DLD1 (cell line): ENCODE data around the gene SPTBN1.

ENCODE experiments used
- in situ Hi-C: cut with HindIII; loops from 2 replicates; pipeline ENCODE4 v1.10.0; 2017; ENCODE audit warnings: low sequenced_read_pairs

Gene SPTBN1

GRCh38 chr2:54667266-54667639, 211.1 kb downstream of the SPTBN1 start:
- in situ Hi-C loops: no loop called here

- in situ Hi-C loops: no loop called here
These were observed 211.9 kb downstream of the SPTBN1 start for GRCh38 chr2:54667726-54668650.

GRCh38 chr2:54668711-54669110, 212.6 kb downstream of the SPTBN1 start:
- in situ Hi-C loops: no loop called here

GRCh38 chr2:54669677-54670484, 213.8 kb downstream of the SPTBN1 start:
- in situ Hi-C loops: no loop called here

- in situ Hi-C loops: no loop called here
These were observed 214.4 kb downstream of the SPTBN1 start for GRCh38 chr2:54670485-54671009.

- in situ Hi-C loops: no loop called here
These were observed 214.9 kb downstream of the SPTBN1 start for GRCh38 chr2:54671010-54671409.

GRCh38 chr2:54671875-54672589, 215.9 kb downstream of the SPTBN1 start:
- in situ Hi-C loops: no loop called here

GRCh38 chr2:54672590-54673456, 216.7 kb downstream of the SPTBN1 start:
- in situ Hi-C loops: no loop called here

GRCh38 chr2:54673501-54673998, 217.4 kb downstream of the SPTBN1 start:
- in situ Hi-C loops: no loop called here

GRCh38 chr2:54675281-54675680, 219.2 kb downstream of the SPTBN1 start:
- in situ Hi-C loops: no loop called here

- in situ Hi-C loops: no loop called here
These were observed 219.6 kb downstream of the SPTBN1 start for GRCh38 chr2:54675738-54676137.

GRCh38 chr2:54676656-54677055, 220.5 kb downstream of the SPTBN1 start:
- in situ Hi-C loops: no loop called here

- in situ Hi-C loops: no loop called here
These were observed 221.5 kb downstream of the SPTBN1 start for GRCh38 chr2:54677476-54678265.

- in situ Hi-C loops: no loop called here
These were observed 222.6 kb downstream of the SPTBN1 start for GRCh38 chr2:54678719-54679118.

- in situ Hi-C loops: no loop called here
These were observed 224.4 kb downstream of the SPTBN1 start for GRCh38 chr2:54680397-54681041.

- in situ Hi-C loops: no loop called here
These were observed 225.3 kb downstream of the SPTBN1 start for GRCh38 chr2:54681416-54681815.

- in situ Hi-C loops: no loop called here
These were observed 227.5 kb downstream of the SPTBN1 start for GRCh38 chr2:54683596-54683995.

GRCh38 chr2:54685263-54685775, 229.2 kb downstream of the SPTBN1 start:
- in situ Hi-C loops: no loop called here
